ENCODE measurements around the gene PTPRU. TPM values are rescaled to one million over a fixed set of nuclear protein-coding genes. Genes with fewer than 3 reads are reported as not detected.

PTPRU gene
- 40.8 and 53.2 TPM in 2 replicates for total RNA-seq

DNA sequence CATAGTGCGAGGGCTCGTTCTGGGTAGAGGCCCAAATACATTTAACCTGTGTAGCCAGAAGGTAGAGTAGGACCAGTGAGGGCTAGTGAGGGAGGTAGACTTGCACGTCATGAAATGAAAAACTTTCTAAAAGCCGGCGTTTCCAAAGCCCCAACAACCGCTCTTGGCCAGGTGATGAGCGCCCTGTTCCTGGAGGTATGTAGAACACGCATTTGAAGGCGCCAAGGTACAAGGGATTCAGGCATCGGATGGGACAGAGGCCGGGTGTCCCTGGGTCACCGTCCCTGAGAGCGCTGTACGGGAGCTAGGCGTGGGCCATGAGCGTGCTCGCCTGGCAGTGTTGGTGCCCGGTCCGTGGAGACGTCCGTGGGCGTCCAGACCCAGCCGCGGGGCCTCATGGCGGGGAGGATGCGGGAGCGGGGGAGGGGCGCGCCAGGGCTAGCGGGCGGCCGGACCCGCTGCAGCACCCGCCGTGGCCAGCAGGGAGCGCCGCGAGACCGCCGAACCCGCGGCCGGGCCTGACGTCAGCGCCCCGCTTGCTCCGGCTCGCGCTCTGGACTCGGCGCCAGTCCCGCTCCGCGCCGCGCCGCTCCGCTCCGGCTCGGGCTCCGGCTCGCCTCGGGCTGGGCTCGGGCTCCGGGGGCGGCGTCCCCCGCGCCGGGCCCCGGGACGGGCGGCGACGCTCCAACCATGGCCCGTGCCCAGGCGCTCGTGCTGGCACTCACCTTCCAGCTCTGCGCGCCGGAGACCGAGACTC lies at the start of gene PTPRU:
PTPRU (plus strand) TSS at position 568 of the 757 bp plus-strand sequence; CDS start at position 691, 123 bp downstream.
- H3K4me3 ChIP-seq (ENCODE audit: low read depth, low read length) = peak within 1 kb of the TSS; percentile 75
- no peaks in the 10 kb centered on the region for H3K27me3 ChIP-seq (ENCODE audit: control insufficient read depth, insufficient read depth, low read length)
- TF ChIP-seq, protein P1, sequence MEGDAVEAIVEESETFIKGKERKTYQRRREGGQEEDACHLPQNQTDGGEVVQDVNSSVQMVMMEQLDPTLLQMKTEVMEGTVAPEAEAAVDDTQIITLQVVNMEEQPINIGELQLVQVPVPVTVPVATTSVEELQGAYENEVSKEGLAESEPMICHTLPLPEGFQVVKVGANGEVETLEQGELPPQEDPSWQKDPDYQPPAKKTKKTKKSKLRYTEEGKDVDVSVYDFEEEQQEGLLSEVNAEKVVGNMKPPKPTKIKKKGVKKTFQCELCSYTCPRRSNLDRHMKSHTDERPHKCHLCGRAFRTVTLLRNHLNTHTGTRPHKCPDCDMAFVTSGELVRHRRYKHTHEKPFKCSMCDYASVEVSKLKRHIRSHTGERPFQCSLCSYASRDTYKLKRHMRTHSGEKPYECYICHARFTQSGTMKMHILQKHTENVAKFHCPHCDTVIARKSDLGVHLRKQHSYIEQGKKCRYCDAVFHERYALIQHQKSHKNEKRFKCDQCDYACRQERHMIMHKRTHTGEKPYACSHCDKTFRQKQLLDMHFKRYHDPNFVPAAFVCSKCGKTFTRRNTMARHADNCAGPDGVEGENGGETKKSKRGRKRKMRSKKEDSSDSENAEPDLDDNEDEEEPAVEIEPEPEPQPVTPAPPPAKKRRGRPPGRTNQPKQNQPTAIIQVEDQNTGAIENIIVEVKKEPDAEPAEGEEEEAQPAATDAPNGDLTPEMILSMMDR (IDR thresholded peaks at IDR 0.05; ENCODE audit: insufficient read depth, low read length, severe bottlenecking) = peak; percentile 60
- DNase-seq (ENCODE audit: low read depth) = peak; percentile 33
- no peak for FAIRE-seq
- no peaks in the 10 kb centered on the region for H3K36me3 ChIP-seq (ENCODE audit: control insufficient read depth, insufficient read depth, low read length)

DNA sequence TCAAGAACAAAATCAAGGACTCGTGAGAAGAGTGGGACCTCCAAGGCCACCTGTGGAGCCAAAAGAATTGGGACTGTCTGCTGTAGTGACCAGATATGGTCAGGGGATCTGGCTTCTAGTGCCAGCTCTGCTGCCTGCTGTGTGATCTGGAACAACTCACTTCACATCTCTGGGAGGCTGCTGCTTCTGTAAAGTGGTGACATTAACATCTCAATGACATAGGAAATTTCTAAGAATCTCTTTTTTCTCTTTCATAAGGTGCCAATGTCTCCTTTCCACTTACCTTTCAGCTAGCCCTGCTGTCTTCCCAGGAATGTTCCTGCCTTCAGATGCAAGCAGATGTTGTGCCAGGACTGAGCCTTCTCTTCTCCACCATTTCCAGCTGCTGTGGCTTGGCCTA lies 49.6 kb upstream of the PTPRU start:
- DNase-seq (ENCODE audit: low read depth) (no peak), FAIRE-seq (no peak)
- H3K4me3 ChIP-seq (ENCODE audit: low read depth, low read length) = no peak overlapping the region
- no peaks in the 10 kb centered on the region for H3K27me3 ChIP-seq (ENCODE audit: control insufficient read depth, insufficient read depth, low read length)
- no peaks in the 10 kb centered on the region for H3K36me3 ChIP-seq (ENCODE audit: control insufficient read depth, insufficient read depth, low read length)
- TF ChIP-seq, protein P1 (IDR thresholded peaks at IDR 0.05; ENCODE audit: insufficient read depth, low read length, severe bottlenecking) = no peak

DNA sequence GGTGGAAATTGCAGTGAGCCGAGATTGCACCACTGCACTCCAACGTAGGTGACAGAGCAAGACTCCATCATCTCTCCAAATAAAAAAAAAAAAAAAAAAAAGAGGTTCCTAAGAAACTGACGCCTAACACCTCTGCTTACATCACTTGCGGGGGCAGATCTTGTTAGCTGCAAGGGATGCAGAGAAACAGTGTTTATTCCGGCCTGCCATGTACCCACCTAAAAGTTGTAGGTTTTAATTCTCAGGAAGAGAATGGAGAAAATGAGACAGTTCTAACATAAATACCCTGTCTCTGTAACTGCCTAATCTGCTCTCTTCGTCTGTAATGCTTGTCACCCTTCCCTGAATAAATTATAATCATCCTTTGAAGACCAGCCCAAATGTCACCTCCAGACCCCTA lies 45.6 kb upstream of the PTPRU start:
- DNase-seq (ENCODE audit: low read depth) = no peak
- Histone ChIP-seq H3K27me3 (ENCODE audit: control insufficient read depth, insufficient read depth, low read length) (no peaks in the 10 kb centered on the region), H3K36me3 (ENCODE audit: control insufficient read depth, insufficient read depth, low read length) (peaks cover 14% of the 10 kb centered on the region), H3K4me3 (ENCODE audit: low read depth, low read length) (no peak overlapping the region)
- TF ChIP-seq, protein P1 (IDR thresholded peaks at IDR 0.05; ENCODE audit: insufficient read depth, low read length, severe bottlenecking) = no peak
- no peak for FAIRE-seq

DNA sequence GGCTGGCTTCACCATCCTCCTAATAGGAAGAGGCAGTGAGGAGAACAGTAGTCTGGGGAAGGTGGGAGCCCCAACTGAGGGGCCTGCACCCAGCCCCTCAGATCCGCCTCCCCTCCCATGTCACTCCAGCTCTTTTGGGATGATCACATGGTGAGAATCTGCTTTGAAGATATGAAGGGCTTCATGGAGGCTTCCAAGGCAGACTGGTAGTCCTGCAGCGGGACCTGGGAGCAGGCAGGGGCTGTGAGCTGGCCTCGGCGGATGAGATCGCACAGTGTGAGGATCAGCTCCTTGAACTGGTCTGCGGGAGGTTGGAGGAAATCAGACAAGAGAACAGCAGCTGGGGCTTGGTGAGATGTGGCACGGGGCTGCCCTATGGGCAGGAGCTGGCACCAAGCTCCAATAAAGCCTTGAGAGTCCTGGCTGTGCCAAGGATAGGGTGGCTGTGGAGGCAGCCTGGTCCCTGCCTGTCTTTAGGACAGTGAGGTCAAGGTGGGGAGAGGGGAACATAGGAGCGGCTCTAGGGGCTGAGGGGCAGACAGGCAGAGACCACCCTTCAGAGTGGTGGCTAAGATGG lies 42.4 kb upstream of the PTPRU start:
- TF ChIP-seq, protein P1 (IDR thresholded peaks at IDR 0.05; ENCODE audit: insufficient read depth, low read length, severe bottlenecking) = no peak
- DNase-seq (ENCODE audit: low read depth) (no peak), FAIRE-seq (no peak)
- no peaks in the 10 kb centered on the region for H3K27me3 ChIP-seq (ENCODE audit: control insufficient read depth, insufficient read depth, low read length)
- peaks cover 21% of the 10 kb centered on the region for H3K36me3 ChIP-seq (ENCODE audit: control insufficient read depth, insufficient read depth, low read length)
- no peak overlapping the region for H3K4me3 ChIP-seq (ENCODE audit: low read depth, low read length)

DNA sequence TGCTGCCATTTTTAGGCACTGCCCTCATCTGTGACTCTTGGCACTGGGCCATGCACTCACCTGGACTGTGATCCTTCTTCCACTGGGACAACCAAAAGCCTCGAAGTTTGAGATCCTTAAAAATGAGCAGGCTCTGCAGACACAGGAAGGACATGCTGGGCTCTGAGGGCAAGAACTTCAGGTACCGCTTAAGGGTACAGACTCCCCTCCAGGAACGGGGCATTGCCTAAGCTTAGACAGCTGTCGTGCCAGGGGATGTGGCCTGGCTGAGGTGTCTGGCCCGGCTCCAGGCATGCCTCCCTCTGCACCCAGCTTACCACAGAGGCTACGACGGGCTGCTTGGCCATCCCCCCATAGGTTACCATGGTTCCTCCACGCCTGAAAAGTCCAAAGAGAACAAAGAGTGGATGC lies 40.4 kb upstream of the PTPRU start:
- FAIRE-seq (no peak), DNase-seq (ENCODE audit: low read depth) (no peak)
- TF ChIP-seq, protein P1 (IDR thresholded peaks at IDR 0.05; ENCODE audit: insufficient read depth, low read length, severe bottlenecking) = no peak
- Histone ChIP-seq H3K36me3 (ENCODE audit: control insufficient read depth, insufficient read depth, low read length) (peaks cover 29% of the 10 kb centered on the region), H3K4me3 (ENCODE audit: low read depth, low read length) (no peak overlapping the region), H3K27me3 (ENCODE audit: control insufficient read depth, insufficient read depth, low read length) (no peaks in the 10 kb centered on the region)
